Upper lobe of left lung (tissue), 4 donors: ENCODE data around the gene DIP2C.

Source experiments
- EP300 ChIP-seq, 4 donors: sonication (generic); formaldehyde crosslinking; IDR thresholded peaks; one replicate each; pipeline ENCODE4 v1.5.1; 2017; ENCODE audit warnings: antibody characterized with exemption in 4 of 4, control low read depth in 2 of 4
- POLR2A ChIP-seq, 4 donors: fragments of 450-650 bp; IDR thresholded peaks; one replicate each; pipeline ENCODE4 v1.5.1; 2016 to 2017; ENCODE audit warnings: antibody characterized with exemption in 4 of 4, mild to moderate bottlenecking in 2 of 4
- POLR2AphosphoS5 ChIP-seq, 2 donors: sonication (generic); formaldehyde crosslinking; IDR thresholded peaks; one replicate each; pipeline ENCODE4 v1.5.1; 2017; ENCODE audit warnings: antibody characterized with exemption in 2 of 2
- TF ChIP-seq, protein P1 (sequence below), 6 experiments: fragments of 450-650 bp in 4 of 6; fragments of 200-600 bp in 2 of 6; sonication (generic) in 2 of 6; IDR thresholded peaks; one replicate each; pipeline ENCODE4 v1.5.1; 2016 to 2019; ENCODE audit warnings: antibody characterized with exemption in 6 of 6

DNA sequence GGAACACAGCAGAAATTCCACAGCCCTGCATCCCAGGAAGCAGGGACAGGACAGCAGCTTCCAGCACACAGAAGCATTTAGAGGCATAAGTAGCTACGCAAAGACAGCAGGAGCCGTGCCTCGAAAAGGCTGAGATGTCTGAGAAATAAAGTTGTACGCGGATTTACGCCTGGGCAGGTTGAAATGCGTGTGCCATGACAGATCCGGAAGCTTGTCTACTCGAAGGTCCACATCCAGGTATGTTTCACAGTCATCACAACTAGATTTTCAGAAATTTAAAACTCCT, 26.1 kb downstream of the DIP2C start:
- no peak for TF ChIP-seq POLR2A (IDR thresholded peaks at IDR 0.05)
- TF ChIP-seq, protein P1, sequence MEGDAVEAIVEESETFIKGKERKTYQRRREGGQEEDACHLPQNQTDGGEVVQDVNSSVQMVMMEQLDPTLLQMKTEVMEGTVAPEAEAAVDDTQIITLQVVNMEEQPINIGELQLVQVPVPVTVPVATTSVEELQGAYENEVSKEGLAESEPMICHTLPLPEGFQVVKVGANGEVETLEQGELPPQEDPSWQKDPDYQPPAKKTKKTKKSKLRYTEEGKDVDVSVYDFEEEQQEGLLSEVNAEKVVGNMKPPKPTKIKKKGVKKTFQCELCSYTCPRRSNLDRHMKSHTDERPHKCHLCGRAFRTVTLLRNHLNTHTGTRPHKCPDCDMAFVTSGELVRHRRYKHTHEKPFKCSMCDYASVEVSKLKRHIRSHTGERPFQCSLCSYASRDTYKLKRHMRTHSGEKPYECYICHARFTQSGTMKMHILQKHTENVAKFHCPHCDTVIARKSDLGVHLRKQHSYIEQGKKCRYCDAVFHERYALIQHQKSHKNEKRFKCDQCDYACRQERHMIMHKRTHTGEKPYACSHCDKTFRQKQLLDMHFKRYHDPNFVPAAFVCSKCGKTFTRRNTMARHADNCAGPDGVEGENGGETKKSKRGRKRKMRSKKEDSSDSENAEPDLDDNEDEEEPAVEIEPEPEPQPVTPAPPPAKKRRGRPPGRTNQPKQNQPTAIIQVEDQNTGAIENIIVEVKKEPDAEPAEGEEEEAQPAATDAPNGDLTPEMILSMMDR (IDR thresholded peaks at IDR 0.05): no peak
- no peak for TF ChIP-seq POLR2AphosphoS5 (IDR thresholded peaks at IDR 0.05)
- TF ChIP-seq EP300 (IDR thresholded peaks at IDR 0.05): no peak
